ENCODE measurements around the gene CASP8. TPM values are rescaled to one million over a fixed set of nuclear protein-coding genes. Genes with fewer than 3 reads are reported as not detected.
A peak's percentile ranks its signal among the peaks of the same experiment; 100 is the strongest.

The CASP8 gene
- polyA plus RNA-seq, 6 donors from 2014 or later: 16.7 to 49.6 (median 31.2) TPM

- H3K36me3 Mint-ChIP-seq: no peaks in the 10 kb centered on the region
- no peaks in the 10 kb centered on the region for H3K9me3 Mint-ChIP-seq
- H3K4me1 Mint-ChIP-seq: peaks cover 46 to 86% (median 66%) of the 10 kb centered on the region in 3 donors
- H3K27me3 Mint-ChIP-seq: no peaks in the 10 kb centered on the region
- H3K27ac Mint-ChIP-seq: peak overlapping the region in 4 of 6 donors; percentile 9 to 86 (median 66)
- ATAC-seq (ENCODE audit: low read depth in 2 of 2): no peak
- H3K4me3 Mint-ChIP-seq: peak overlapping the region in 2 of 8 donors; percentile 24 to 69
- no peak for DNase-seq
Observed at GRCh38 chr2:201254081-201254730, 6.1 kb upstream of the CASP8 start.

GRCh38 chr2:201255408-201256033 is 4.8 kb upstream of the CASP8 start:
- ATAC-seq (ENCODE audit: low read depth in 2 of 2) (no peak), DNase-seq (no peak)
- peaks cover 42 to 90% (median 67%) of the 10 kb centered on the region in 3 donors for H3K4me1 Mint-ChIP-seq
- no peaks in the 10 kb centered on the region for H3K27me3 Mint-ChIP-seq
- H3K4me3 Mint-ChIP-seq: peak overlapping the region in 2 of 8 donors; percentile 20 to 25
- no peaks in the 10 kb centered on the region for H3K9me3 Mint-ChIP-seq
- no peaks in the 10 kb centered on the region for H3K36me3 Mint-ChIP-seq
- peak overlapping the region in 4 of 6 donors; percentile 62 to 98 (median 78) for H3K27ac Mint-ChIP-seq

DNA sequence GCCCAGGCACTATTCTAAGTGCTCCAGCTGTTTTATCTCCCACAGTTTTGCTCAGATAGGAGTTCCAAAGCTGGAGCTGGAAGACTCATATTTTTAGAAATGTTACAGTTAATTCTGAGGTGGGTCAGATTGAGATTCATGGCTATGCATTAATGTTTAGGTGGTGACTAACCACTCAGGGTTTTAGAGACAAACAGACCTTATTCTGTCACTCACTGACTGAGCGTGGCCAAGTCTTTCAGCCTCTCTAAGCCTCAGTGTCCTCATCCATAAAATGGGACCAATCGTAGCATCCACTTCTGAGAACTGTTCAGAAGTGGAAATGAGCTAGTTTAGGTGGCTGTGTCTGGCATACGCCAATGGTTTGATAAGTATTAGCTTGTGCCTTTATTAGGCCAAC is 4.3 kb upstream of the CASP8 start:
- H3K4me3 Mint-ChIP-seq: peak overlapping the region in 2 of 8 donors; percentile 25 to 93
- H3K27ac Mint-ChIP-seq: peak overlapping the region in 2 of 6 donors; percentile 98 to 100
- H3K9me3 Mint-ChIP-seq: no peaks in the 10 kb centered on the region
- no peak for DNase-seq
- H3K4me1 Mint-ChIP-seq: peaks cover 40 to 87% (median 65%) of the 10 kb centered on the region in 3 donors
- ATAC-seq (ENCODE audit: low read depth in 2 of 2): no peak
- H3K36me3 Mint-ChIP-seq: no peaks in the 10 kb centered on the region
- no peaks in the 10 kb centered on the region for H3K27me3 Mint-ChIP-seq

DNA sequence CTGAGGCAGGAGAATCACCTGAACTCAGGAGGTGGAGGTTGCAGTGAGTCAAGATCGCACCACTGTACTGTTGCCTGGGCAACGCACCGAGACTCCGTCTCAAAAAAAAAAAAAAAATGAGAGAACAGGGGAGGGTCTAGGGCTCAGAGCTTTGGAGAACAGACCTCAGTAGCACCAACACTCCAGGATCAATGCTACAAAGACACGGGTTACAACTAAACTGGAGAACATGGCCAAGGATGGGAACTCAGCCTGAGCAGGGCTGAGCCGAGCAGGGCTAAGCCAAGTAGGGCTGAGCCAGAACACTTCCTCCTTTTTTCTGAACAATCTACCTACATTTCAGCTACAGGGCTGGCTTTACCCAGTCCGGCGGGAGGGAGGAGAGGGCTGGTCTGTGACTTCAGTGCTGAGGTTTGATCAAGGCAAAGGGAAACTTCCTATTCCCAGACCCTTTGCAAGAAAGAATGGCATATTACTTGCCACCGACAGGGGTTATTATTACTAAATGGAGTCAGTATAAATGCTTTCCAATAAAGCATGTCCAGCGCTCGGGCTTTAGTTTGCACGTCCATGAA is 2.9 kb upstream of the CASP8 start:
- DNase-seq (peak; percentile 73), ATAC-seq (ENCODE audit: low read depth in 2 of 2) (peak; percentile 53 to 56)
- H3K36me3 Mint-ChIP-seq: no peaks in the 10 kb centered on the region
- H3K4me1 Mint-ChIP-seq: peaks cover 48 to 84% (median 68%) of the 10 kb centered on the region in 3 donors
- H3K27me3 Mint-ChIP-seq: no peaks in the 10 kb centered on the region
- peak overlapping the region; percentile 98 to 100 (median 99) for H3K27ac Mint-ChIP-seq
- no peaks in the 10 kb centered on the region for H3K9me3 Mint-ChIP-seq
- H3K4me3 Mint-ChIP-seq: peak overlapping the region; percentile 81 to 97 (median 94)

DNA sequence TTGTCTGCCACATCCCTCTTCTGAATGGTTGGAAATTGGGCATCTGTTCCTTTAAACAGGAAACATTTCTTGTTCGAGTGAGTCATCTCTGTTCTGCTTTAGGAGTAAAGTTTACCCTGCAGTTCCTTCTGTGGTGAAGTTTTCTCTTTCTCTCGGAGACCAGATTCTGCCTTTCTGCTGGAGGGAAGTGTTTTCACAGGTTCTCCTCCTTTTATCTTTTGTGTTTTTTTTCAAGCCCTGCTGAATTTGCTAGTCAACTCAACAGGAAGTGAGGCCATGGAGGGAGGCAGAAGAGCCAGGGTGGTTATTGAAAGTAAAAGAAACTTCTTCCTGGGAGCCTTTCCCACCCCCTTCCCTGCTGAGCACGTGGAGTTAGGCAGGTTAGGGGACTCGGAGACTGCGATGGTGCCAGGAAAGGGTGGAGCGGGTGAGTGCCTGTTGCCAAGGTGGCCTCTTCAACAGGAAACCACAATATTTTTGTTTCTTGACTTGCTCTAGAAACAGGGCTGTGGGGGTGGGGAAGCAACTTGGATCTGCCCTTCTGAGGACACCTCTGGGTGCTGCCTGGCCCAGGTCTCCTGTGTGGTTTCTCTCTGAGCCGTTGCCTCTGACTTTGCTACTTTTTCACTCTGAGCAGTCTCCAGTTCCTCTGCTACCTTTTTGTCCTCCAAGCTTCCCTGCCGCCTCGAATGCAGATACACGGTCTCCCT is 2.2 kb upstream of the CASP8 start:
- Mint-ChIP-seq H3K4me3 (peak overlapping the region; percentile 81 to 97 (median 94)), H3K27me3 (no peaks in the 10 kb centered on the region), H3K9me3 (no peaks in the 10 kb centered on the region), H3K4me1 (peaks cover 51 to 84% (median 67%) of the 10 kb centered on the region in 3 donors), H3K27ac (peak overlapping the region; percentile 98 to 100 (median 99)), H3K36me3 (no peaks in the 10 kb centered on the region)
- DNase-seq: peak; percentile 95
- ATAC-seq (ENCODE audit: low read depth in 2 of 2): peak; percentile 72 to 73

- ATAC-seq (ENCODE audit: low read depth in 2 of 2) (peak; percentile 4 to 6), DNase-seq (no peak)
- Mint-ChIP-seq H3K4me3 (peak overlapping the region; percentile 81 to 97 (median 94)), H3K27me3 (no peaks in the 10 kb centered on the region), H3K9me3 (no peaks in the 10 kb centered on the region), H3K4me1 (peaks cover 55 to 83% (median 66%) of the 10 kb centered on the region in 3 donors), H3K36me3 (no peaks in the 10 kb centered on the region), H3K27ac (peak overlapping the region; percentile 98 to 100 (median 99))
Observed at GRCh38 chr2:201258666-201259615, 1.4 kb upstream of the CASP8 start.

GRCh38 chr2:201261471-201261870 is 1.1 kb downstream of the CASP8 start:
- no peak for ATAC-seq (ENCODE audit: low read depth in 2 of 2)
- Mint-ChIP-seq H3K9me3 (no peaks in the 10 kb centered on the region), H3K4me3 (peak overlapping the region; percentile 89 to 99 (median 94)), H3K27me3 (no peaks in the 10 kb centered on the region), H3K36me3 (peaks cover 0 to 2% of the 10 kb centered on the region in 2 donors), H3K27ac (peak overlapping the region; percentile 72 to 100 (median 90)), H3K4me1 (peaks cover 67 to 91% (median 76%) of the 10 kb centered on the region in 3 donors)
- DNase-seq: peak; percentile 14

DNA sequence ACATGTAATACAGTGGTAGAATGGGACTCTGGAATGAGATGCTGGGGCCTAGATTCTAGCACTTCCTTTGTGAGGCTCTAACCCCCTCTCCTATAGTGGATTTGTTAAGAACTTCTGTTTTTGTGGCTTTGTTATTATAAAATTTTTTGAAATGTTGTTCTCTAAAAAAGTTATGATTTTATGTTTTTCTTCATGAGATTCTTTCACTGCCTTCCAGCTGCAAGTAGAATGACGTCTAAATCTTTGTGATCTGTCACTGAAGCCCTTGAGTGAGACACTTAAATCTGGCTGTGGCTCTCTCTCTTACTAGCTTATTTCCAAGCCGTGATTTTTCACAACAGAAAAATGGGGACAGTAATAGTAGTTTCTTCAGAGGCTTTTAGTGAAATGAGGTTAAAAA is 1.6 kb downstream of the CASP8 start:
- H3K4me3 Mint-ChIP-seq: peak overlapping the region; percentile 89 to 99 (median 94)
- no peak for DNase-seq
- H3K36me3 Mint-ChIP-seq: peaks cover 0 to 6% of the 10 kb centered on the region in 2 donors

DNA sequence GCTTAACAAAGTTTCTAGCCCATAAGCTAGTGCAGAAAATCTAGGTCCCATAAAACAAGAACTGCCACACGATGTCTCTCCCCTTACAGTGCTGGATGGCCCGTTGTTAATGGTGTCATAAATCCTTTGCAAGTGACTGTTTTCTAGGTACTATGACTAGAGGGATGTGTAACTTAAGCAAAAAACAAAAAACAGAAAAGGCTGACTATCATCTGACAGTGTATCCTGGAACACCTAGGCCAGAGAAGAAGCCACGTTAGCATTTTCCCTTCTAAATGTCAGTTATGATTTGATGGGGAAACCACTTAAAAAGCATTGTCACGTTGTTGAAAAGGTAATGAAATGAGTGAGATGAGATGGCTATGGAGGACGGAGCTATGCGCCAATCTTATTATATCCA is 2.4 kb downstream of the CASP8 start:
- no peaks in the 10 kb centered on the region for H3K27me3 Mint-ChIP-seq
- peaks cover 0 to 7% of the 10 kb centered on the region in 2 donors for H3K36me3 Mint-ChIP-seq

More for the DNA sequence above, 1.6 kb downstream of the CASP8 start:
- Mint-ChIP-seq H3K27me3 (no peaks in the 10 kb centered on the region), H3K9me3 (no peaks in the 10 kb centered on the region), H3K4me1 (peaks cover 68 to 91% (median 75%) of the 10 kb centered on the region in 3 donors), H3K27ac (peak overlapping the region; percentile 72 to 100 (median 90))
- ATAC-seq (ENCODE audit: low read depth in 2 of 2): no peak

GRCh38 chr2:201263779-201264178 is 3.4 kb downstream of the CASP8 start:
- peaks cover 52 to 83% (median 62%) of the 10 kb centered on the region in 3 donors for H3K4me1 Mint-ChIP-seq
- peak overlapping the region in 4 of 6 donors; percentile 79 to 98 (median 80) for H3K27ac Mint-ChIP-seq
- H3K27me3 Mint-ChIP-seq: no peaks in the 10 kb centered on the region
- no peaks in the 10 kb centered on the region for H3K9me3 Mint-ChIP-seq
- DNase-seq: no peak
- ATAC-seq (ENCODE audit: low read depth in 2 of 2): no peak
- H3K36me3 Mint-ChIP-seq: peaks cover 0 to 7% of the 10 kb centered on the region in 2 donors
- peak overlapping the region; percentile 3 to 71 (median 62) for H3K4me3 Mint-ChIP-seq

More for the DNA sequence above, 2.4 kb downstream of the CASP8 start:
- Mint-ChIP-seq H3K27ac (peak overlapping the region in 4 of 6 donors; percentile 39 to 98 (median 70)), H3K4me1 (peaks cover 62 to 90% (median 69%) of the 10 kb centered on the region in 3 donors), H3K4me3 (peak overlapping the region; percentile 18 to 71 (median 56)), H3K9me3 (no peaks in the 10 kb centered on the region)
- ATAC-seq (ENCODE audit: low read depth in 2 of 2) (no peak), DNase-seq (no peak)

- Mint-ChIP-seq H3K36me3 (peaks cover 0 to 12% of the 10 kb centered on the region in 2 donors), H3K27me3 (no peaks in the 10 kb centered on the region), H3K4me1 (peaks cover 50 to 80% (median 65%) of the 10 kb centered on the region in 3 donors), H3K27ac (peak overlapping the region; percentile 26 to 98 (median 81)), H3K4me3 (peak overlapping the region; percentile 60 to 72 (median 64)), H3K9me3 (no peaks in the 10 kb centered on the region)
- ATAC-seq (ENCODE audit: low read depth in 2 of 2): no peak
- DNase-seq: no peak
Observed at GRCh38 chr2:201264472-201265173, 4.3 kb downstream of the CASP8 start.

- no peaks in the 10 kb centered on the region for H3K9me3 Mint-ChIP-seq
Observed at GRCh38 chr2:201266629-201267028, 6.3 kb downstream of the CASP8 start.

More at GRCh38 chr2:201266629-201267028, 6.3 kb downstream of the CASP8 start:
- Mint-ChIP-seq H3K27me3 (no peaks in the 10 kb centered on the region), H3K4me1 (peaks cover 44 to 70% (median 60%) of the 10 kb centered on the region in 3 donors), H3K27ac (peak overlapping the region in 5 of 6 donors; percentile 73 to 98 (median 80)), H3K4me3 (no peak overlapping the region), H3K36me3 (peaks cover 4 to 12% of the 10 kb centered on the region in 2 donors)
- DNase-seq (no peak), ATAC-seq (ENCODE audit: low read depth in 2 of 2) (no peak)

All from naive B cell (primary cell).